ENCODE measurements around the gene ZNF316.
"Not testable (repeated sequence)": the region's sequence is repeated elsewhere in the genome, so short reads cannot be mapped to it uniquely, and the experiment has no call there.

ZNF316 gene

DNA sequence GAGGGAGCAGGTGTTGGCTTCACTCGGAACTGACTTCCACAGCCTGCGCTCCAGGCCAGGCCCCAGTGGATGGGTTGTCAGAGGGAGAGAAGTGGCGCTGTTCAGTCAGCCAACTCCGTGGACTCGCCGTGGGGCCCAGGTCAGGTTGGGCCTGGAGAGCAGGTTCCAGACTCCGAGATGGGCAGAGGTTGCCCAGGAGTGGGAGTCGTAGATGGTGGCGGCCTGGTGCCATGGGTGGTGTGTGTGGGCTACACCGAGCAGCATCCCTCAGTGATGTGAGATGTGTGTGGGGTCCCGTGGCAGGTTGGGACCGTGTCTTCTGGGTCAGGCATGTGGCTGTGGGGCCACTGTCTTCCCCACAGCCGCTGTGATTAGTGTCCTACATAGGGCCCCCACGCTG, 10.4 kb downstream of the ZNF316 start:
- ATAC-seq, result no peak

DNA sequence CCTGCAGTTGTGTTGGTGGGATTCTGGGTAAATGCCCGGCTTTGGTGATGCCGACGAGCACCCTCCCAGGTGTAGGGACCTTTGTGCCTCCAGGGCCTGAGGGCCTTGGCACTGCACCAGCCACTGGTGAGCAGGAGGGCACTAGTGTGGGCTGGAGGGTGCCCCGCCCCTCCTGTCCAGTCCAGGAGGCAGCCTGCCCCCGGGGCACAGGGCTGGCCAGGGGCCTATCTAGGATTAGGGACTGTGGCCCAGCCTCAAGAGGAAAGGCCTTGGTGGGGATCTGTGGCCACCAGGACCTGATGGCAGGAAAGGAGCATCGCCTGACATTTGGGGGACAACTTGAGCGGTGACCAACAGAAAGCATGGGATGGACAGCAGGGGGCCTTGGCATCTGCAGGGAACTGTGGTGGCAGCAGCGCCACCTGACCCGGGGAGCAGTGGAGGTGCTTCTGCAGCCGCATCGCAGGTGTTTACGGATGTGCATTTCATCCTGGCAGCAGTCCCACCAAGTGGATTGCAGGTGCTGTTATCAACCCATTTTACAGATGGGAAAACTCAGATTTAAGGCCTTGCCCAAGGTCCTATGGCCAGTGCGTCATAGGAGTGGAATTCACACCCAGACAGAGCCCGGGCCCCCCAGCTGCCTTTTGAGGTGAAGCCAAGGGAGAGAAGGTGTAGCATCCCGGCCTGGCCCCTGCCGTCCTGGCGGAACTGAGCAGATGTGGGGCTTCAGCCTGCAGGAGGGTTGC, 11.1 kb downstream of the ZNF316 start:
- no peak for ATAC-seq

DNA sequence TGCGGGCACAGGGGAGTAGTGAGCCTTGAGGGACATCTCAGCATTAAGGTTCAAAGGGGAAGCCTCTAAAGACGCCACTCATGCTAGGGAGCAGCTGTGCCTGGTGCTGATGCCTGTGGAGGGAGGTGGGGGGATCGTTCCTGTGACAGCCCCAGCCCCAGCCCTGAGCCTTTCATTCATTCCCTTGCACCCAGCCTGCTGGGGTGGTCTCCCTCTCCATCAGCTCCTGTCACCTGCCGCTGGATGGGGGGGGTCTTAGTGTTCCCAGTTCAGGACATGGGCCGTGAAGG, 11.6 kb downstream of the ZNF316 start:
- no peak for ATAC-seq

DNA sequence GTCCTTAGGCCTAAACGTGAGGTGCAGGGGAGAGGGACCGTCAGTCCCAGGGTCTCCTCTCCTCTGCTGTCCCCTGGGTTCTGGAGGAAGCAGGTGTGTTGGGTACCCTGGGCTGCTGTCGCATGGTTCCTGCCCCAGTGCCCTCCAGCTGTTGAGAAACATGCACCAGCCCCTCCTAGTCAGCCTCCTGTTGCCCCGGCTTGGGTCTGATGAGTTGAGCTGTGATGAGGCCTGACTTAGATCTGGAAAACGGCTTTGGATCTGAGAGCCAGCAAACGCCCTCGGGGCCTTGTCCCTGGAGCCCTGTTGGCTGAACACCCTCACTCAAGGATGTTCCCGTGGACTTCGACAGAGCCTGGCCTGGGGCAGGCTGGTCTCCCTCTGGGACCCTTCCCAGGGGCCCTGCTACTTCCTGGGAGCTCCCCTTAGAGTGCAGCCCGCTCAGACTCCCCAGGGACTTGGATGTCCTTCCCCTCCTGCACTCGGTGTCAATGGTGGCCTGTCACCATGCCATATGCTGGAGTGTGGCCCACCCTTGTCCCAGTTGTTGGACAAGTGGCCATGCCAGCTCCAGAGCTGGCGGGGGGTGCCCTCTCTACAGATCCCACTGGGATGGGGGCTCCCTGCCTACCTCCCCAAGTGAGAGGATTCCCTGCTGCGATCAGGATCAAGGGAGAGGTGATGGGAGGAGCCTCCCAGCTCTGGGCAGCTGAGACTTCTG, 12.3 kb downstream of the ZNF316 start:
- no peak for ATAC-seq

DNA sequence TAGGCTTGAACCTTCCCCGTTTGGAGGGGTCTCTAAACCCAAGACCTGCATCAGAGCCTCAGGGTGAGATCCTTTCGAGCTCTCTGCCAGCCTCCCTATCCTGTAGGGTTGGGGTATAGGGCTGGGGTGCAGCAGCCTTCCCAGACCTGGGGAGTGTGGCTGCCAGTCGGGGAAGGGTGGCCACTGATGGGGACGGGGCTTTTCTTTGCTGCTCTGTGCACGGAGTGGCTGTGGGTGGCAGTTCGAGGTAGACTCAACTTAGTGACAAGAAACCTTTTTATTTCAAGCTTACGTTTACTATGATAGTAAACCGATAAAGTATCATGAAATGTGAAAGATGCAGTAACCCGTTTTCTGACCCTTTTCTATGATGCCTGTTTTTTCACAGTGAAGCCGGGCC, 13.0 kb downstream of the ZNF316 start:
- ATAC-seq, result no peak

DNA sequence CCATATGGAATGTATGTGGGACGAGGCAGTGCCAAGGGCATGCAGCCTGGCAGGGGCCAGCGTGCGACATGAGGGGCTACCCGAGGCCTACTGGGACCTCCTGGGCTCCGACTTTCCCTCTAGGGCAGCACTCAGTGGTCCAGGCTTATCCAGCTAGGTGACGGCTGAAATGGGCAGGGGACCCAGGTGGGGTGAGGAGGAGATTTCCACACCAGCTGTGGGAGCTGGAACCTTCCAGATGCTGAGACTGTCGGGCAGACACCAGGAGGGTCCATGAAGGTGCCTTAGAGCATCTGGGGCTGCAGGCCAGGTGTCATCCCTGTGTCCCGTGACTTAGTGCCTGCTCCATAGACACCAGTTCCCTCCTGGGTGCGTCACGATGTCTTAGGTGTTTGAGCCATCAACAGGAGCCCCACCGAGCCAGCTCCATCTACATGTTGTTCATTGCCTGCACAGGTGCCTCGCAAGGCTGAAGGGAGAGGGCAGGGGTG, 13.4 kb downstream of the ZNF316 start:
- no peak for ATAC-seq

DNA sequence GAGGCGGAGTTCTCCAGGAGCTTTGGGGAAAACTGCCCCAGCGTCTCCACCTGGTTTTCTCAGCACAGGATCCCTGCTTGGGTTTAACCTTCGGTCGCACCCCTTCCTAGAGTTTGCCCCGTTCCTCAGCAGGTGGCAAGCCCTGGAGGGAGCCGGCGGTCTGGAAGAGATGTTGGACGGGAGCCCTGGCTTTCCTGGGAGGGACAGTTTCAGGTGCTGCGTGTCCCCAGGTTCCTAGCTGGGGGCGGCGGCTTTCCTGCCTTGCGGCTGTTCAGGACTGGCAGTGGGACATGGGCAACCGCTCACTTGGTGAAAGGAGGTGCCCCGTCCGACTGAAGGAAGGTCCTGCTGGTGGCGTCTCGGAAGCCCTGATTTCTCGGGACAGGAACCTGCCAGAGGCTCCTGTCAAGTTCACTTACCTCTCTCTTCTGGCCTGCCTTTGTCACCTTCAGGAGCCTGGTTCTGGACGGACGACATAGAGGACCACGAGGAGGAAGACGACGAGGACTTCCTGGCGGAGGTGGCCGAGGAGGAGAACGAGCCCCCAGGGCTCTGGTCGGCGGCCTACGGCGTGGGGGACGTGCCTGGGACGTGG, 14.8 kb downstream of the ZNF316 start:
- no peak for ATAC-seq

DNA sequence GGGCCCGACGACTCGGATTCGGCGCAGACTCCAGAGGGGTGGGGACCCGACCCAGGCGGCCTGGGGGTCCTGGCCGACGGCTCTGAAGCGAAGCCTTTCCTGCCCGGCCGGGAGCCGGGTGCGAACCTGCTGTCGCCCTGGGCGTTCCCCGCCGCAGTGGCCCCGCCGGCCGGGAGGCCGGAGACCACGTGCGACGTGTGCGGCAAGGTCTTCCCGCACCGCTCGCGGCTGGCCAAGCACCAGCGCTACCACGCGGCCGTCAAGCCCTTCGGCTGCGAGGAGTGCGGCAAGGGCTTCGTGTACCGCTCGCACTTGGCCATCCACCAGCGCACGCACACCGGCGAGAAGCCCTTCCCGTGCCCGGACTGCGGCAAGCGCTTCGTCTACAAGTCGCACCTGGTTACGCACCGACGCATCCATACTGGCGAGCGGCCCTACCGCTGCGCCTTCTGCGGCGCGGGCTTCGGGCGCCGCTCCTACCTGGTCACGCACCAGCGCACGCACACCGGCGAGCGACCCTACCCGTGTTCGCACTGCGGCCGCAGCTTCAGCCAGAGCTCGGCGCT, 15.4 kb downstream of the ZNF316 start:
- ATAC-seq, result no peak

DNA sequence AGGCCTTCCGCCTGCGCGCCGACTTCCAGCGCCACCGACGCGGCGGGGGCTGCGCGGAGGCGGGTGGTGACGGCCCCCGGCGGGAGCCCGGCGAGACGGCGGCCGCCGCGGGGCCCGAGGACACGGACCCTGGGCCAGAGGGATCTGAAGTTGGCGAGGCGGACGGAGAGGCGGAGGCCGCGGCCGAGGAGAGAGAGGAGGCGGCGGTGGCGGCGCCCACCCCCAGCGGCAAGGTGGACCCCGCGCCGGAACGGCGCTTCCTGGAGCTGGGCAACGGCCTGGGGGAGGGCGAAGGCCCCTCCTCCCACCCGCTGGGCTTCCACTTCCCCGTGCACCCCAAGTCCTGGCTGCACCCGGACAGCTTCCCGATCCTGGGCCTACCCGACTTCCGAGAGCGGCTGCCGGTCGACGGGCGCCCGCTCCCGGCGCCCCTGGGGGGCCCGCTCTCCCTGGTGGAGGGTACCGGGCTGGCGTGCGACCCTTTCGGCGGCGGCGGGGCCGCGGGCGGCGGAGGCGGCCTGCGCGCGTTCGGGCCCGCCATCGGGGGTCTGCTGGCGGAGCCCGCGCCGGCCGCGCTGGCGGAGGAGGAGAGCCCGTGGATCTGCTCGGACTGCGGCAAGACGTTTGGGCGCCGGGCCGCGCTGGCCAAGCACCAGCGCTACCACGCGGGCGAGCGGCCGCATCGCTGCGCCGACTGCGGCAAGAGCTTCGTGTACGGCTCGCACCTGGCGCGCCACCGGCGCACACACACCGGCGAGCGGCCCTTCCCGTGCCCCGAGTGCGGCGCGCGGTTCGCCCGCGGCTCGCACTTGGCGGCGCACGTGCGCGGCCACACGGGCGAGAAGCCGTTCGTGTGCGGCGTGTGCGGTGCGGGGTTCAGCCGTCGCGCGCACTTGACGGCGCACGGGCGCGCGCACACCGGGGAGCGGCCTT, 16.2 kb downstream of the ZNF316 start:
- ATAC-seq, result no peak

DNA sequence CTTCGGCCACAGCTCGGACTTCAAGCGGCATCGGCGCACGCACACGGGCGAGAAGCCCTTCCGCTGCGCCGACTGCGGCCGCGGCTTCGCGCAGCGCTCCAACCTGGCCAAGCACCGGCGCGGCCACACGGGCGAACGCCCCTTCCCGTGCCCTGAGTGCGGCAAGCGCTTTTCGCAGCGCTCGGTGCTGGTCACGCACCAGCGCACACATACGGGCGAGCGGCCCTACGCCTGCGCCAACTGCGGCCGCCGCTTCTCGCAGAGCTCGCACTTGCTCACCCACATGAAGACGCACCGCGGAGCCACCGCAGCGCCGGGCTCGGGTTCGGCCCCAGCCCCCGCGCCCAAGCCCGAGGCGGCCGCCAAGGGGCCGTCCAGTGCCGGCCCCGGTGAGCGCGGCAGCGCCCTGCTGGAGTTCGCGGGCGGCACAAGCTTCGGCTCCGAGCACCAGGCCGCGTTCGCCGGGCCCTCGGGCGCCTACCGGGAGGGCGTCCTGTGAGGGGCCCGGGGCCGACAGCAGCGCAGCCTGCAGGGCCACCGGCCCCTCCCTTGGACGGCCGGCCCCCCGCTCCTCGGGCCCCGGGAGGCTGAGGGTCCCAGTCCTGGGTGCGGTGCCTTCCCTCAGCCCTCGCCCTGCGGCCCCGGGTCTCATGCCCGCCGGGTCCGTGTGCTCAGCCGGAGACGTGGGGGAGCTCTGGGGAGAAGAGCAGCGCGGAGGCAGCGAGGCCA, 17.2 kb downstream of the ZNF316 start:
- ATAC-seq, result no peak

DNA sequence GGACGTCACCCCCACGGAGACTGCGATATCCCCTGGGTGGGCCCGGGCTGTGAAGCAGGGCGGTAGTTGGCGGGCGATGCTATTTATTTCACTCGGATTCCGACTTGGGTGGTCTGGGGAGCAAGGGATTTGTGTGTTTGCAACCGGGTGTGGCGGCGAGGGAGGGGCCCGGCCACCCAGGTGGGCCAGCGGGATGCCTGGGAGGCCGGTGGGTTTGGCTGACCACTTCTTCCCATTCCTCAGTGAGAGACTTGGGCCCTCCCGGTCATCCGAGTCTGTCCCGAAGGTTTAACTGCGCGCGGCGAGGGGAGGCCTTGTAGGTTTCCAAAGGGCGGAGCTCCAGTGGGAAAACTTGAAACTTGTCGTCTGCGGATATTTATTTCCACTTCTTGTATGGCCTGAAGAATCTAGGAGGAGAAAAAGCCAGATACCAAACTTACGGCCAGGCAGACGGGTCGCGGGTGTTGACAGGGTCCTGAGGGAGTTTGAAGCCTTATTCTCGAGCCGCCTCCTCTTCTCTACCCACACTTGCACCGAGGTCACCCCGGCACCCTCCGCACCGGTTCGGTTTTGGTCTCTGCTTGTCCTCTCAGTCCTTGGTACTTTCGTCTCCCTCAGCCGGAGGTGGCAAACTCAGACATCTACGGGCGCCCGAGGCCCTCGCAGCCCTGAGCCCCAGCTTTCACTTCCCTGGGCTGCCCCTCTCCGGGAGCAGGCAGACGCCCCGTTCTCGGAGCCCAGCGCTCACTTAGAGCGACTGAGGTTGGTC, 17.9 kb downstream of the ZNF316 start:
- ATAC-seq, result no peak

DNA sequence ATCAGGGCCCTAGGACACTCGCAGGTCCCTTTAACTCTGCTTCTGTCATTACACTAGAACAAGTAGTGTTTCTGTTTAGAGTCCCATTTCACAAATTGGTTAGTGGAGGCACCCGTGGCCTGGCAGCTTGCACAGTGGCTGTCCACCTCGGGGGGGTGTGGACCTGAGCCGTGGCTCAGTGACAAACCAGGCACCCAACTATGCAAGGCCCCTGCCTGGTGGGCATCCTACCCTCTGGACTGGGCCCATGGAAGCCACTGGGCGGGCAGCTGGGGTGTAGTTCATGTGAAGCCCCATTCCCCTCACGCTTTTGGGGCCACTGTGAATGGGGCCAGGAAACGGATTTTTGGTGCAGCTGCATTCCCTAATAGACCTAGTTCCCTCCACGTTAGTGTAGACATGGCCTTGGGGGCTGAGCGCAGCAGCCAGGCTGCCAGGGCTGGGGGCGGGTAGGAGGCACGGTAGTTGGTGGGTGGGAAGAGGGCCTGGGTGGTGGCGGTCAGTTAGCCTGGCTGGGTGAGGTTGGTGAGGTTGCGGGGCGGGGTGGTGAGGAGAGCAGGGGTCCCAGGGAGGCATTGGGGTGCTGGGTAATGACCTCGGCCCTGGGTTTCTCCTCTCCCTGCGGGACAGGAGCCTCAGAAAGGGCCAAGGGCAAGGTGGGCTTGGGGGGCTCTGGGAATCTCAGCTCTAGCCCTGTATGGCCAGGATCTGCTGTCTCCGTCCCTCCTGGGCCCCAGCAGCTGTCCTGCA, 18.7 kb downstream of the ZNF316 start:
- ATAC-seq, result no peak

DNA sequence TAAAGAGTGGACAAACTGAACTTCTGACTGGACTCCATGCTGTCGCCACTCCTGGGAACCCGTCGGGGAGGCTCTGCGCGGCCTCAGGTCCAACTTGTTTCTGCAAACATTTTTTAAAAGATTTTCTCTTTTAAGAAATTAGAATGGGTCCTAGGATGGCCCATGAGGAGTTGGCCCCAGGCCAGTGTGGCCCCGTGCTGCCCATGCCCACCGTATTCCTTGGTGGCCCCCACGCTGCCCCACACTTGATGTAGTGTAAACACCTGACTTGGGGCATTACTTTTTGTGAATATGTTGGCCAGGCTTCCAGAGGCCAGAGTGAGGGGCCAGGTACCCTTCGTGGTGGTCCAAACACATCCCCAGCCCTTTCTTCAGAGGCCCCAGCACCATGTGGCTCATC, 19.3 kb downstream of the ZNF316 start:
- no peak for ATAC-seq

DNA sequence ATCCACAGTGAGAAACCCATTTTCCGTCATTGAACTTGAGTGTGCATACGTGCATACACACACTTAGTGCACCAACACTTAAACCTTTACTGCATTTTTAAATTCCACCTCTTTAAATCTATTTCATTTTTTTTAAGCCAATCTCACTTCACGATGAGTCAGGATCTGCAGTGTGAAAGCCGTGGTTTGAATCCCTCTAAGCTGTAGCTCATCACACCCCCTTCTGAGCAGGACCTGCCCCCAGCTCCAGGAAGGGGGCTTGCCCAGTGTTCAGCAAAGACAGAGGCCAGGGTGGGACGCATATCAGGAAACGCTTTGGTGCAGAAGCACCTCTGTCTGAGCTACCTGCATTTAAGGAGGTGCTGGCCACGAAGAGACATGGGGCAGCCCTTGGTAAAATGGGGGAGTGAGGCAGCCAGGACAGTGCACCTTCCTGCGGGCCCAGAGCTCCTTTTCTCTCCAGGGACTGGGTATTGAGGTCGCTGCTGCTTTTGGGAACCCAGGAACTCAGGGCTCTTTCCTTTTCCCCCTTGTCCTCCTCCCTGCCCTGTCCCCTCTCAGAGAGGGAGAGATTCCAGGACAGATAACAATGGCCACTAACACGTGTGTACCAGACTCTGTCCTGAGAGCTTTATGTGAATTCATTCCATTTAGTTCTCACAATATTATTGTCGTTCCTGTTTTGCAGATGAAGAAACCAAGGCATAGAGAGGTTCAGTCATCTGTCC, 21.7 kb downstream of the ZNF316 start:
- peak in 1 of 2 donors; percentile 28 for ATAC-seq

DNA sequence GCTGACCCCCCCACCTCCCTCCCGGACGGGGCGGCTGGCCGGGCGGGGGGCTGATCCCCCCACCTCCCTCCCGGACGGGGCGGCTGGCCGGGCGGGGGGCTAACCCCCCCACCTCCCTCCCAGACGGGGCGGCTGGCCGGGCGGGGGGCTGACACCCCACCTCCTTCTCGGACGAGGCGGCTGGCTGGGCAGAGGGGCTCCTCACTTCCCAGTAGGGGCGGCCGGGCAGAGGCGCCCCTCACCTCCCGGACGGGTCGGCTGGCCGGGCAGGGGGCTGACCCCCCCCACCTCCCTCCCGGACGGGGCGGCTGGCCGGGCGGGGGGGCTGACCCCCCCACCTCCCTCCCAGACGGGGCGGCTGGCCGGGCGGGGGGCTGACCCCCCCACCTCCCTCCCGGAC, 33.7 kb downstream of the ZNF316 start:
- not testable (repeated sequence) for ATAC-seq

DNA sequence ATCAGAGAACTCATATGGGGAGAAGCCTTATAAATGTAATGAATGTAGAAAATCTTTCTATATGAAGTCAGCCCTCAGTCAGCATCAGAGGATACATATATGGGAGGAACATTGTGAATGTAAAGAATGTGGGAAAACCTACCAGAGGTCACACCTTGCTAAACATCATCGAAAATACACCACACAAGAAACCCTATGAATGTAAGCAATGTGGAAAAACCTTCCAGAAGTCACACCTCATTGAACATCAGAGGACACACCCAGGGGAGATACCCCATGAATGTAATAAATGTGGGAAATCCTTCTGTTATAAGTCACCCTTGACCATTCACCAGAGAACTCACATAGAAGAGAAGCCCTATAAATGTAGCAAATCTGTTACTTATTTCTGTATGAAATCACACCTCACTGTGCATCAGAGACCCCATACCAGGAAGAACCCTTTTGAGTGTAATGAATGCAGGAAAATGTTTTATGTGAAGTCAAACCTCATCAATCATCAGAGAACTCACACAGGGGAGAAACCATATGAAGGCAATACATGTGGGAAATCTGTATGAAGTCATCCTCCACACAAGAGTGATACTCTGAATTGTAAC, 38.8 kb downstream of the ZNF316 start:
- no peak for ATAC-seq

DNA sequence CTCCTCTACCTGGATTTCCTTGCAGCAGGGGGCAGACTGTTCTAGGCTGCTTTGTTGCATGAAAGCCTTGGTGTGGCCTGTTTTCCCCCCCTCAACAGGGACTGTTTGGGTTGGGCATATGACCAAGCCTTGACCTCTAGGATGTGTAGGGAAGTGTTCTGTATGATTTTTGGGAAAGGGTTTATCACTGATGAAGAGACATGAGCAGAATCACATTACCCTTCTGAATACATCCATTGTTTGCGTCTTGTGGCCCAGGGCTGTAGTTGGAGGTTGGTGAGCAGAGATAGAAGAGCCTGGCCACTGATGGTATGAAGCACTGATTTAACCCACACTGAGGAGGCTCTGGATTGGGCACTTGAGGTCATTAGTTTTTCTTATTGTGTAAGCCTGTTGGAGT, 43.0 kb downstream of the ZNF316 start:
- ATAC-seq, result no peak

DNA sequence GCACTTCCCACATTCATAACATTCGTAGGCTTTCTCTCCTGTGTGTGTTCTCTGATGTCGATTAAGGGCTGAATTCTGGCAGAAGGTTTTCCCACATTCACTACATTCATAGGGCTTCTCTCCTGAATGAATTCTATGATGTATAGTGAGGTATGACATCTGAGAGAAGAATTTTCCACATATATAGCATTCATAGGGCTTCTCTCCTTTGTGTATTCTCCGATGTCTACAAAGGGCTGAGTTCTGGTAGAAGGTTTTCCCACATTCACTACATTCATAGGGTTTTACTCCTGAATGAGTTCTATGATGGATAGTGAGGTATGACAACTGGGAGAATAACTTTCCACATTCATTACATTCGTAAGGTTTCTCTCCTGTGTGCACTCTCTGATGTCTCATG, 54.0 kb downstream of the ZNF316 start:
- no peak for ATAC-seq

DNA sequence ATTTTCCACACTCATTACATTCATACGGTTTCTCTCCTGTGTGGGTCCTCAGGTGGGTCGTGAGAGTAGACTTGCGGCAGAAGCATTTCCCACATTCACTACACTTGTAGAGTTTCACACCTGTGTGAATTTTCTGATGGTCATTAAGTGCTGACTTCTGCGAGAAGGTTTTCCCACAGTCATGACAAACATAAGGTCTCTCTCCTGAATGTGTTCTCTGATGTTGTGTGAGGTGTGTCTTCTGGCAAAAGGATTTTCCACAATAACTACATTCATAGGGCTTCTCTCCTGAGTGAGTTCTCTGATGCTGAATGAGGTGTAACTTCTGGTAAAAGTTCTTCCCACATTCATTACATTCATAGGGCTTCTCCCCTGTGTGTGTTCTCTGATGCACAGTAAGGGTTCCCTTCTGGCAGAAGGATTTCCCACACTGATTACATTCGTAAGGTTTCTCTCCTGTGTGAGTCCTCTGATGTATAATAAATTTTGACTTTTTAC, 54.5 kb downstream of the ZNF316 start:
- ATAC-seq, result no peak

Measured in activated CD4-positive, CD25-positive, alpha-beta regulatory T cell treated with anti-CD3 and anti-CD28 coated beads, Interleukin-2, amount 50 U/mL, for 24 hours (primary cell).